HG02798 (cell line): Measurements from ENCODE around the gene GPRIN1.

Experiments
- ATAC-seq: cut with Tn5 transposase; IDR thresholded peaks from one replicate; pipeline ENCODE4 v1.9.1; 2021; ENCODE audit warnings: mild to moderate bottlenecking; ENCODE audit not compliant: unreplicated experiment, poor library complexity

Gene GPRIN1

DNA sequence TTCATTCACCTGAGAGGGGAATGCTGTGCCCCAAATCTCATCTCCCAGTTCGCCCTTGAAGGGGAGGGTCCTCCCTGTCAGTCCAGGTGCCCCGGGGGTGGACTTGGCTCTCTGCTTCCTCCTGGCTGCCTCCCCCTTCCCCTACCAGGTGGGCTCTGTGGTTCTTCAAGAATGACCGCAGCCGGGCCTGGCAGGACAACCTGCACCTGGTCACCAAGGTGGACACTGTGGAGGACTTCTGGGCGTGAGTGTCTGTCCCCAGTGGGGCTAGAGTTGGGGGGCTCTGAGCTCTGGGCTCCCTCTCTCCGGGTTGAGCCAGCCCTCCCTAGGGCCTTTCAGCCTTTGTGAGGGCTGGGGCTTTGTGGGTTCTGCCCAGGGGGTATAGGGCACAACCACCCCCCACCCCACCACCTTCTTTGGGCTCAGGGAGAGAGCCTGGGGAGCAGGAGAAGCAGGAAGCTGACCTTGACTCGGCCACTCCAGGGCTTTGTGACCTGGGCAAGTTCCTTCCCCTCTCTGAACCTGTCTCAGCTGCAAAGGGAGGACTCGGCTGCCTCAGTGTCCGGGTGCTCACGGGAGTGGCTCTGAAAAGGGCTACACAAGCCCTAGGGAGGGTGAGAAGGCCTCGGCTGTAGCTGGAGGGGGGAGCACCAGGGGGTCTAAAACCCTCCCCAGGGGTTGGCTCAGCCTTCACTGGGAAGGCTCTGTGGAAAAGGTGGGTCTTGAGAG lies 33.7 kb upstream of the GPRIN1 start:
- no peak for ATAC-seq

DNA sequence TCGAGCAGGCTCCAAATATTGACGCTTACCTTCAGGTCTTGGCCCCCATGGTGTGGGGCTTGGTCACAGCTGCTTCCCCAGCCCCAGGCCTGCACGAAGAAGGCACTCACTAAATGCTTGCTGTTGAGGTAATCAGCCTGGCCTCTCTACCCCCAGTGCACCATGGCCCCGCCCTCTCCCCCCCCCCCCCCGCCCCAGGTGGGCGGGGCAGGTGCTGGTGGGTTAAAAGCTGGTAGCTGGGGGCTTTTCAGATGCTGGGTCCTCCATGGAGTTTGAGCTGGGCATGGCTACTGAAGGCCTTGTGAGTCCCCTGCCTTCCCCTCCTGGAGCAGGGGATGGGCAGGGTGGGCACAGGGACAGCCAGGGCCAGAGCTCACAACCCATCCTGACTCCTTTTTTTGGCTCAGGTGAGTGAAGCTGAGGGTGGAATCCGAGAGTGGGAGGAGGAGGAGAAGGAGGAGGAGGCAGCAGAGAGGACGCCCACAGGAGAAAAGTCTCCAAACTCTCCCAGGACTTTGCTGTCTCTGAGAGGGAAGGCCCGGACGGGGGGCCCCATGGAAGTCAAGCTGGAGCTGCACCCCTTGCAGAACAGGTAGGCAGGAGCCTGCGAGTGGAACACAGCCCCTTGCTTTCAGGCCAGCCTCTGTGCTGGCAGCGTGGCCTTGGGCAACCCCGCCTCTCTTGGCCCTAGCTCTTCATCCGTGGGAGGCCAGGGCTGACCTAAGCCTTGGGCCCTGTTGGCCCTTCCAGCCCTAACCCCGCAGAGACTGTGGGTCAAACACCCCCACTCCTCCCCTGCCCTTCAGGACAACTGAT lies 32.9 kb upstream of the GPRIN1 start:
- no peak for ATAC-seq

DNA sequence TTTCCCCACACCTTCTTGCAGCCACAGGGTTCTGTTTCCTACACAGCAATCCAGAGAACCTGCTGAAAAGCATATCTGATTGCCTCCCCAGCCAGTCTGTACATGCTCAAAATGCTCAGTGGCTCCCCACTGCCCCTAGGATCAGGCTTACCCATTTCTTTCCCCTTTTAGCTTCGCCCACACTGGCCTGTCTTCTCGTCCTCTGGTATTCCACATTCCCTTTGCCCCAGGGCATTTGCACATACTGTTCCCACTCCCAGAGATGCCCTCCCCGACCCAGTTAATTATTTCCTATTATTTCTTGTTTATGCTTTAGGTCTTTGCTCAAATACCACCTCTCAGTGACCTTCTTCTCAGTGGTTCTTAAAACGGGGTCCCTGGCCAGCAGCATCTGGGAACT lies 30.7 kb upstream of the GPRIN1 start:
- no peak for ATAC-seq

DNA sequence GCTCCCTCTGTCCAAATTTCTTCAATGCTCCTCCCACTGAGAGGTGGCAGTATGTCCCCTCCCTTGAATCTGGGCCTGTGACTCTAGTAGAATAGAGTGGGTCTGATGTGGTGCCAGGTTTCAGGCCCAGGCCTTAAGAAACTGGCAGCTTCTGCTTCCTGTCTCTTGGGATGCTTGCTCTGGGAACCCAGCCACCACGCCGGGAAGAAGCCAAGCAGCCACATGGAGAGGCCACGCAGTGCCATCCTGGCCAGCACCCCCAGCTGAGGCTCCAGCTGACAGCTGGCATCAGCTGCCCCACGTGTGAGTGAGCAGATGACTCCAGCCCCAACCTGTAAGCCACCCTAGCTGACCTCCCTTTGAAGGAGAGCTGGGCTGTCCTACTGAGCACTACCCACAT lies 30.0 kb upstream of the GPRIN1 start:
- no peak for ATAC-seq

DNA sequence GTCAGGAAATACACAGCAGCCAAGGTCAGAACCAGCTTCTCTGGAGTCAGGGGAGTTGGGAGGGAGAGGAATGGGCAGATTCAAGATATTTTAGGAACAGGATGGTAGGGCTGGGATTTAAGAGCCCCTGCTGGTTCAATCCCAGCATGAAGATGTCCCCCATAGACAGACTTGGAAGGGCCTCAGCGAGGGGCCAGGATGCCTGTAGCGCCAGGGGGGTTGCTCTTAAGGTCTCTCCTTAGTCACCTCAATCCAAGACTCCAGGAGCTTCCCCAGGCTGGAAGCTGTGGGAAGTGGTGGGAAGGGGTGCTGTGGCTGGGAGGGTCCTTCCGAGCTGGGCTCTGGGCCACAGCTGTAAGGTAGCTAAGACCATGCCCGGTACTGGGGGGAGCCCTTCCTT lies 29.3 kb upstream of the GPRIN1 start:
- ATAC-seq = no peak

DNA sequence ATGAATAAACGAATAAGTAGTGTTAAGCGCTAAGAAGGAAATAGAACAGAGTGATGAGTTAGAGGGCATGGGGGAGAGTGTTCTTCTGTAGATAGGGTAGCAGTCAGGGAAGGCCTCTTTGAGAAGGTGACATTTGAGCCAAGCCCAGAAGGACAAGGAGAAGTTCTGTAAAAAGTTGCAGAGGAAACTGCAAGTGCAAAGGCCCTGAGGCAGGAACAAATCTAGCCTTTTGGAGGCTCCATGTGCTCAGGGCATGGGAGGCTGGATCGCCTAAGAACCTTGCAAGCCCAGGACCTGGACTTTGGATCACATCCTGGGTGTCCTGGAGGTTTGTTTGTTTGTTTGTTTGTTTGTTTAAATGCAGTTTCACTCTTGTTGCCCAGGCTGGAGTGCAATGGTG lies 28.5 kb upstream of the GPRIN1 start:
- no peak for ATAC-seq

DNA sequence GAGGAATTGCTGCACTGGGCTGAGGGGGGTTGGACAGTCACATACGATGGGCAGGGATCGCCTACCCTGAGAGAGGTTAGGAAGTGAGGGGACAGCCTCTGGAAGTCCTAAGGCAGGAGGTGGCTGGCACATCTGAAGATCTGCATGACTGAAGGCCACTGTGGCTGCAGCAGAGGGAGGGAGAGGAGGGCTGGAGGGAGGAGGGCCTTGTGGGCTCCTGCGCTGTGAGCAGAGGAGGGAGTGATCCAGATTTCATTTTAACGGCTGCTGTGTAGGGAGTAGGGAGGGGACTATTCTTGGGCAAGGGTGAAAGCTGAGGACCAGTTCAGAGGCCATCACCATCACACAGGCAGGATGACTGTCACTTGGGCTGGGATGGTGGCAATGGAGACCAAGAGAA lies 27.6 kb upstream of the GPRIN1 start:
- ATAC-seq = no peak

DNA sequence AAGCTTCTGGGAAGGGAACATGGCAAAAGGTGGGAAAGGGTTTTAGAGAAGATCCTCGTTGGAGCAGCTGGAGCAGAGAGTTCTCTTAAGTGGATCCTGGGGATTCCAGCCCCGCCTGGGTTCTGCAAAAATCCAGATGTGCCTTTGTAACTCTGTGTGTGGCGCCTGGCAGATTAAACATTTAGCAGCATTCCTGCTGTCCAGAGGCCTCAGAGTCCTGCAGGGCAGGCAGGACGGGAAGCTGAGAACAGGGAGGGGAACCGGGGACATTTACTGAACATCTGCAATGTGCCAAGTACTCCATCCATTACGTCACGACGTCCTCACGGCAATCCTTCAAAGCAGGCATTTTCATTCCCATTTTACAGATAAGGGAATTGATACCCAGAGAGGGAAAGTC lies 26.5 kb upstream of the GPRIN1 start:
- no peak for ATAC-seq

DNA sequence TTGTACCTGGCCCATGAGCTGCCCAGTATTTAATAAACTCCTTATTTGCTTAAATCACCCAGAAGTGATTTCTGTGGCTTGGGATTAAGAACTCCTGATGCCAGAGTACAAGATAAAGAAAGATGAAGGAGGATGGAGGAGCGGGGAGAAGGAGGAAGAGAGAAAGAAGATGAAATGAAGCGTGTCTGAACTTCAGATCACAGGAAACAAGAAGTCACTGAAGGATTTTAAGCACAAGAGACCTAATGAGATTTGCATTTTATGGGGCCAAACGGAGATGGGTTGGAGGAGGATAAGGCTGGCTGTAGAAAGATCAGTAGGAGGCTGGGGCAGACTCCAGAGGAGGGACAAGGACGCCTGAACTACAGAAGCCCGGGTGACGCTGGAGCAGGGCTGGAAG lies 23.6 kb upstream of the GPRIN1 start:
- no peak for ATAC-seq

DNA sequence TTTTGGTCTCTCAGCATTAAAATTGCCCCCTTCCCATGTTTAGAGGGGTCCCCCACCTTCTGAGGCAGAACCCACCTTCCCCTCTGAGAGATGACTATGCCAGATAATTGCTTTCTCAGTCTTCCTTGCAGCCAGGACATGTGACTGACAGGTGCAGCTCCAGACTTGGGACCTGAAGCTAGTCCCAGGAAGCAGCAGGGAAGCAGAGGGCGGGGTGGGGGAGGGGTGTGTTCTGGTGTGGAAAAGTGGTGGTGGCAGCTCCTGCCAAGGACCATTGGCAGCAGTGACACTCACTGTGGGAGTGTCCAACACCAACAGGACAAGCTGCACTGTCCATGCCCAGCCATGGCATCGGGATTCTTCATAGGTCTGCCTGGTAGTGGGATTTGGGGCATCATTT lies 22.8 kb upstream of the GPRIN1 start:
- ATAC-seq = no peak

DNA sequence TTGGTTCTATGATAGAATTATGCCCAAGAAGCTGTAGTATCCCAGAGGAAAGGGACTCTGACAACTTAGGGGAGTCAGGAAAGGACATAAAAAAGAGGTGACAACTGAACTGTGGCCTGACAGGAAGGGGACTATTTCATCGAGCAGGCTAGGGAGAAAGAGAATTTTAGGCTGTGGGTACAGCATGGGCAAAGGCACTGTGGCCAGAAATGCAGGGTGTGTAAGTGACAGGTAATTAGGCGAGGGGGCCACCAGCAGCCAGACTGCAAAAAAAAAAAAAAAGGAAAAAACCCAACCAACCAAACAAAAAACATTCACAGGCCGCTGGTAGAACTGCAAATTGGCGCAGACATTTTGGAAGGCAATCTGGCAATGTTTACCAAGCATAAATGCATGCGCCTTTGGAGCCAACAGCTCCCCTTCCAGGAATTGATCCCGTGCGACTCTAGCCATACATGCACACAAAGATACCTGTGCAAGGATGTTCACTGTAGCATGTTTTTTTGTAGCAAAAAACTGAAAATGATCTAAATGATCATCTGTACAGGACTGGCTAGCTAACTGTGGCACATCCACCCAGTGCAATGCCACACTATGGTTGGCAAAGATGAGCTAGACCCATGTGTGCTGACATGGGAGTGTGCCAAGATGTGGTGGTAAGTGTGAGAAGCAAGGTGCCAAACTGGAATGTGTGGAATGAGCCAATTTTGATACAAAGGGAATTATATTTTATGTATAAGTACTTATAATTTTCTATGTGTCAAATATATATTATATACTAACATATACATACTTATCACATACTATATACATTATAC lies 21.6 kb upstream of the GPRIN1 start:
- ATAC-seq = no peak

DNA sequence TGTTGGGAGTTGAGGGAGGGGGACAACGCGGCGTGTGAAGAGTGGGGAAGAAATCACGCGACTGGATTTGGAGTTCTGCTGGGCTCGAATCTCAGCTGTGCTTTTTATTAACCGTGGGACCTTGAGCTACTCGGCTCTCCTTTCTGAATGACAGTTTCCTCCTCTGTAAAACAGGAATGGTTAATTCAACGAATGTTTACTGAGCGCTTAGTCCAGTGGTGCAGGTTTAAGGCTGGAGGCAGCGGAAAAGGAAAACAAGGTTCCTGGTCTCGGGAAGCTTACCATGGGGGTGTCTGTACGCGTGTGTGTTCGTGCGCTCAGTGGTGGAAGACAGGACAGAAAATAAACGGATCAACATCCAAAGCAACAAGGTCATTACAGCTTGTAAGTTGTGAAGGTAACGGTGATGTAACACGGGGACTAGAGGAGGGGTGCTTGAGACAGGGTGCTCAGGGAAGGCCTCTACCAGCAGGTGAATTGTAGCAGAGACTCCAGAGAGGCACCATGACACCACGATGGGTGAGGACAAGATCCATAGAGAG lies 20.8 kb upstream of the GPRIN1 start:
- no peak for ATAC-seq

DNA sequence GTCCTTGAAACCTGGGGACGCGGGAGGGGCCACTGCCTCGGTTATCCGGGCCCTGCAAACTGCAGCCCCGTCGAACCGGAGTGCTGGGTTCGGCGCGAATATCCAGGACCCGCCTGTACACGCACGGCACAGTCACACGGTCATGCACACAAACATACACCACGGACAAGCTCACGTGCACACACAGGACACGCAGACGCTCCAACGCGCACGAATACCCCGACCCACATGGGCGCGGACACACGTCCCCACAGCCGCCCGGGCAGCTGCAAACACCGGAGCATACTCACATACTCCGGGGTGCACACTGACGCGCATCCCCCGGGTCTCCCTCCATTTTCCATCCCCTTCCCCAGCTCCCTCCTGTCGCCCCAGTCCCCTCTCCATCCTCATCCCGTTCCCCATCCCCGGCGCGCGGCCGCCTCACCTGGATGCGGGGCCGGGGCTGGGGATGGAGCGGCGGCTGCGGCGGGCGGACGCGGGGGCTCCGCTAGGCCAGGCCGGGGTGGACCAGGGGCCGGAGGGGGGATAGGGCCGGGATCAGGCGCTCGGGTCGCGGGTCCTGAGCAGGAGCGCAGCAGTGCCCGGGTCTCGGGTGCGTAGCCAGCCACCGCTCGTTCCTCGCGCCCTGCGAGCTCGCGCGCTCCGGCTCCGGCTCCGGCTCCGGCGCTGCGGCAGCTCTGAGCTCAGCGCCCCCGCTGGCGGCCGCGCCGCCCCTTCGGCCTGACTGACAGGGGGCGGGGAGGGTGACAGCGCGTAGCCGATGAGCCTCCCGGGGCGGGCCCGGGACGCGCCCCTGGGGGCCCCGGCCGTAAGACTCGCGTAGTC lies 20.1 kb upstream of the GPRIN1 start, which contains the start of the genes EIF4E1B and SNCB:
TSS of gene EIF4E1B (plus strand) at position 823 of the 828 bp plus-strand sequence. CDS start 12,113 bp downstream, outside the sequence.
TSS of gene SNCB (minus strand) at position 682 of the 828 bp plus-strand sequence. CDS start 880 bp downstream, outside the sequence.
- peak; percentile 59 for ATAC-seq

DNA sequence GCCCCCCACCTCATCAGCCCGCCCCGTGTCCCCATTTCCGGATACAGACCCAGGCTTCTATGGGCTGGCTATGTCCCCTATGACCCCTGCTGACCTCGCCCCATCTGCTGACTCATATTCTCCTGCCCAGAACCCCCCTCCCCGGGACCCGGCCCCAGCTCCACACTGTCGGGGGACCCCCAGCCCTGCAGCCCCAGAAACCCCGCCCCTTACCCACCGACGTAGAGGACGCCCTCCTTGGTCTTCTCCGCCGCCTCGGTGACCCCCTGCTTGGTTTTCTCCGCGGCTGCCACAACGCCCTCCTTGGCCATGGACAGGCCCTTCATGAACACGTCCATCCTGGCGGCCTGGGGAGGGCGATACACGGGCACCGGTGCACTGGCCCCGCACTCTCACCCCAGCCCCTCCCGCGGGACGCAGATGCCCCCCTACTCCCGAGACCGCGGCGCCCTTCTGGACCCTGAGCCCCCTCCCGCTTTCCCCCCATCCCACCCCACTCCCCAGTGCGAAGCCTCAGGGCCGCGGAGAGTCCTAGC lies 19.4 kb upstream of the GPRIN1 start:
- no peak for ATAC-seq

DNA sequence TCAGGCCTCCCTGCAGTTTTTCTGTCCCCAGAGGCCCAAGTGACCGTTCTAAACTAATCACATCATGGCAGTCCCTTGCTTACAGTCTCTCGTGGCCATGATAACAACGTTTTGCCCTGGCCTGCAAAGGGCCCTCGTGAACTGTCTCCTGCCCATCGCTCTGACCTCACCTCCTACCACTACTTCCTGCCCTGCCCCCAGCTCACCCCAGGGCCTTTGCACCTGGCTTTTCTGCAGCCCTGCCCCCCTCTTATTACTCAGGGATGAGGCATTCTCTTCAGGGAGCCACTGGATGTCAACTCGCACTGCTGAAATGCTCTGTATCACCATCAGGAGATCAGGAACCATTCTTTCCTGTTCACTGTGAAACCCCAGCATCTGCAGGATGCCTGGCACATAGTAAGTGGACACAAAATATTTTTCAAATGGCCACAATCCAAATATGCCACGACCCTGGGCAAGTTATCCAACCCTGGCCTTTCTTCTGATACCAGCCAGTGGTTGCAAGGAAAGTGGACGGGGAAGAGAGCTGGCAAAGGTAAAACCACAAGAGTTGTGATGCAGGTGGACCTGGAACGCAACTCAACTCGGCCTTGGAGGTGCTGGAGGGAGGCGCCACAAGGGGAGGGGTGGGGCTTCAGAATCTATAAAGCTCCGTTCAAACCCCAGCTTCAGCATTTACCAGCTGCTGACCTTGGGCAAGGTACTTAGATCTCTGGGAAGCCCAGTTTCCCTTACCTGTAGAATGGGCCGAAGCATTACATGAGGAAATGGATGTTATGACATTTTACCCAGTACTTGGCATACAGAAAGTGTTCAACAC lies 18.7 kb upstream of the GPRIN1 start:
- no peak for ATAC-seq

DNA sequence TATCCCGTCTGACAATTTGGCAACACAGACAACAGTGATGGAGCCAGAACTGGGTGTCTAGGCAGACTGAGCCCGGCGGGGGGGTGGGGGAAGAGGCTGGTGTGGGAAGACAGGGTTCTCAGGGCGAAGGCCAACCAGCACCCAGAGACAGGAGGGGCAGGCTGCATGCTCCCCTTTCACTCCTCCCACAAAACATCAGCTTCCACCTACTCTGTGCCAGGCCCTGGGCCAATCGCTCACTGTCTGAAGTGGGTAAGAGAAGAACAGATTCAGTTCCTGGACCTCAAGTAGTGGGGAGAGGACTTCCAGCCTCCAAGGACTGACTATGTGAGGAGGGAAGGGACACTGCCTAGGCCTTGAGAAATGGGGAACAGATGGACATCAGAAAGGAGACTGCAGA lies 17.6 kb upstream of the GPRIN1 start:
- ATAC-seq = no peak

DNA sequence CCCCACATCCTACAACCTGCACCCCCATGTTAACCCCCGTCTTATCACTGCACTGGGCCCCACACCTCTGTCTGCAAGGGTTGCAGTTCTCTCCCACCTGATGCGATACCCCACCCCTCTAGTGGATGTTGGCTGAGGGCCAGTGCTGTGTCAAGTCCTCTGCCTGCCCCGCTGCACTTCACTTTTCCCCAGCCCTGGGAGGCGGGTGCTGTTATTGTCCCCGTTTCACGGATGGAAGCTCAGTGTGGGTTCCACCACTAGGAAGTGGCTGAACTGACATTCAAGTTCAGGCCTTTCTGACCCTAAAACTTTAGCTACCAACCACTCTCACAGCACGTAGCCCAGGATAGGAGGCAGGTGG lies 16.9 kb upstream of the GPRIN1 start:
- ATAC-seq = no peak

DNA sequence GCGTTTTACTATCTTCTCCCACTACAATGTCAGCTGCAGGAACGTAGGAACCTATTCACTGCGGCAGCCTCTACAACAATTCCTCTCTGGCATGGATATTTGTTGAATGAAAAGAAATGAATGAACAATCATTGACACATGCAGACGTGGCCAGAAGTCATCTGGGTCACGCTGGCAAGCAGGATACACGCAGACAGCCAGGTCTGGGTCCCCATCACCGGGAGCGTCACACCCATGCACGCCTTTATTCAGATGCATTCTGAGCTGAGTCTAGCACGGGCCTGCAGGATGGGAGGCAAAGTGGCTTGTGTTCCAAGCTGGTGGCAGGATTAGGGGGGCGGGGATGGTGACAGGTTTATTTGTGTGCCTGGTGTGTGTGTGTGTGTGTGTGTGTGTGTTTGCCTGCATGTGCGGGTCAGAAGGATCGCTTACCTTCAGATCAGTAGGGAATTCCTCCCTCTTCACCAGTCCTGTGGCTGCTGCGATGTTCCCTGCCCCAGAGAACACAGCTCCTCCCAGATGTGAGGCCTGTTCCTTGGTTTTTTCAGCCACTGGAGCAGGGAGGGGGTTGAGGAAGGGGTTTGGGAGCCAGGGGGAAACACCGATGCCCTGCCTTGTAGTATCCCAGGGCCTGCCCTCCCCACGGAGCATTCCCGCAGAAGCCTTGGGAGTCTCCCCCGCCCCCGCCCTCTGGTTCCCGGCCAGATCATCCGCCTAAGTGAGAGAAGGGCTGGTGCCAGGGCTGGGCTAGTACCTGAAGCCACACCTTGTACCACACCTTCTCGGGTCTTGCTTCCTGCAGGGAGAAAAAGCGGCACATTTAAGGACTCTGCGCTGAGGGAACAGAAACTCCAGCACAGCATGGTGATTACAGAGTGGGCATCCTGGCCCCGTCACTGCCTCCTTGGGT lies 16.3 kb upstream of the GPRIN1 start:
- no peak for ATAC-seq
